HL-60 (cell line): ENCODE measurements around the gene KCTD19.

Experiments
- GABPA ChIP-seq: IDR thresholded peaks from 2 replicates; pipeline ENCODE4 v1.6.1; 2012; ENCODE audit warnings: low read depth
- POLR2AphosphoS5 ChIP-seq: IDR thresholded peaks from 2 replicates; pipeline ENCODE4 v1.6.1; 2012; ENCODE audit warnings: low read depth
- SPI1 ChIP-seq: IDR thresholded peaks from 2 replicates; pipeline ENCODE4 v1.6.1; 2012; ENCODE audit warnings: low read depth, mild to moderate bottlenecking, borderline replicate concordance
- TF ChIP-seq, protein P1 (sequence below): IDR thresholded peaks from one replicate; pipeline ENCODE4 v1.5.1; 2011; ENCODE audit warnings: low read length, control low read depth, inconsistent platforms; ENCODE audit not compliant: insufficient read depth
- TF ChIP-seq, protein P2 (sequence below): IDR thresholded peaks from 2 replicates; pipeline ENCODE4 v1.6.1; 2012; ENCODE audit warnings: low read depth; ENCODE audit not compliant: insufficient replicate concordance

DNA sequence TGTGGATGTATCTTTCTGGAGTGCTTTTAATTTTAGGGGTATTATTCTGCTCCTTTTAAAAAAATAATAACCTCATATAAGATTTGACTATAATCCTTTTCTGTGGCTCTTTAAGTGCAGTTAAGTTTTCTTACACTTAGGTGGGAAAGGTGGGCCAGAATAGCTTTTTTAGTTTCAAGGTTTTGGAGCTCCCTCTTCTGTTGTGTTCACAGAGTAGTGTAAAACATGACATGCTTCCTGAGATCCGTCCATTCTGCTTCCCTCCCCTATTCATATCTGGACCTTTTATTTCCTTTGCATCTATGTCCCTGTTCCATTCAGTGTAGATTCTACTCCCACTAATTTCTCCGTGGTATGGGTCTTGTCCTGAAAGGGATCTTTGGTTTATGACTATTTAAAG, 12.9 kb upstream of the KCTD19 start:
- TF ChIP-seq, protein P1, sequence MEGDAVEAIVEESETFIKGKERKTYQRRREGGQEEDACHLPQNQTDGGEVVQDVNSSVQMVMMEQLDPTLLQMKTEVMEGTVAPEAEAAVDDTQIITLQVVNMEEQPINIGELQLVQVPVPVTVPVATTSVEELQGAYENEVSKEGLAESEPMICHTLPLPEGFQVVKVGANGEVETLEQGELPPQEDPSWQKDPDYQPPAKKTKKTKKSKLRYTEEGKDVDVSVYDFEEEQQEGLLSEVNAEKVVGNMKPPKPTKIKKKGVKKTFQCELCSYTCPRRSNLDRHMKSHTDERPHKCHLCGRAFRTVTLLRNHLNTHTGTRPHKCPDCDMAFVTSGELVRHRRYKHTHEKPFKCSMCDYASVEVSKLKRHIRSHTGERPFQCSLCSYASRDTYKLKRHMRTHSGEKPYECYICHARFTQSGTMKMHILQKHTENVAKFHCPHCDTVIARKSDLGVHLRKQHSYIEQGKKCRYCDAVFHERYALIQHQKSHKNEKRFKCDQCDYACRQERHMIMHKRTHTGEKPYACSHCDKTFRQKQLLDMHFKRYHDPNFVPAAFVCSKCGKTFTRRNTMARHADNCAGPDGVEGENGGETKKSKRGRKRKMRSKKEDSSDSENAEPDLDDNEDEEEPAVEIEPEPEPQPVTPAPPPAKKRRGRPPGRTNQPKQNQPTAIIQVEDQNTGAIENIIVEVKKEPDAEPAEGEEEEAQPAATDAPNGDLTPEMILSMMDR = no peak
- no peak for TF ChIP-seq POLR2AphosphoS5
- no peak for TF ChIP-seq GABPA
- no peak for TF ChIP-seq SPI1
- TF ChIP-seq, protein P2, sequence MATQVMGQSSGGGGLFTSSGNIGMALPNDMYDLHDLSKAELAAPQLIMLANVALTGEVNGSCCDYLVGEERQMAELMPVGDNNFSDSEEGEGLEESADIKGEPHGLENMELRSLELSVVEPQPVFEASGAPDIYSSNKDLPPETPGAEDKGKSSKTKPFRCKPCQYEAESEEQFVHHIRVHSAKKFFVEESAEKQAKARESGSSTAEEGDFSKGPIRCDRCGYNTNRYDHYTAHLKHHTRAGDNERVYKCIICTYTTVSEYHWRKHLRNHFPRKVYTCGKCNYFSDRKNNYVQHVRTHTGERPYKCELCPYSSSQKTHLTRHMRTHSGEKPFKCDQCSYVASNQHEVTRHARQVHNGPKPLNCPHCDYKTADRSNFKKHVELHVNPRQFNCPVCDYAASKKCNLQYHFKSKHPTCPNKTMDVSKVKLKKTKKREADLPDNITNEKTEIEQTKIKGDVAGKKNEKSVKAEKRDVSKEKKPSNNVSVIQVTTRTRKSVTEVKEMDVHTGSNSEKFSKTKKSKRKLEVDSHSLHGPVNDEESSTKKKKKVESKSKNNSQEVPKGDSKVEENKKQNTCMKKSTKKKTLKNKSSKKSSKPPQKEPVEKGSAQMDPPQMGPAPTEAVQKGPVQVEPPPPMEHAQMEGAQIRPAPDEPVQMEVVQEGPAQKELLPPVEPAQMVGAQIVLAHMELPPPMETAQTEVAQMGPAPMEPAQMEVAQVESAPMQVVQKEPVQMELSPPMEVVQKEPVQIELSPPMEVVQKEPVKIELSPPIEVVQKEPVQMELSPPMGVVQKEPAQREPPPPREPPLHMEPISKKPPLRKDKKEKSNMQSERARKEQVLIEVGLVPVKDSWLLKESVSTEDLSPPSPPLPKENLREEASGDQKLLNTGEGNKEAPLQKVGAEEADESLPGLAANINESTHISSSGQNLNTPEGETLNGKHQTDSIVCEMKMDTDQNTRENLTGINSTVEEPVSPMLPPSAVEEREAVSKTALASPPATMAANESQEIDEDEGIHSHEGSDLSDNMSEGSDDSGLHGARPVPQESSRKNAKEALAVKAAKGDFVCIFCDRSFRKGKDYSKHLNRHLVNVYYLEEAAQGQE = no peak
